ENCODE data around the gene RNLS.

GRCh38 chr10:88388324-88388723, 194.8 kb downstream of the RNLS start:
- no peak for TF ChIP-seq CTCF (IDR thresholded peaks at IDR 0.05; ENCODE audit: insufficient read depth, low read length, poor library complexity, severe bottlenecking)
- TF ChIP-seq EZH2phosphoT487 (conservative IDR thresholded peaks at IDR 0.05; ENCODE audit: low read length) = no peak
